Caco-2 (cell line): ENCODE data around the gene FAM83E. TPM values are rescaled to one million over a fixed set of nuclear protein-coding genes. Genes with fewer than 3 reads are reported as not detected.
A peak's percentile ranks its signal among the peaks of the same experiment; 100 is the strongest.

ENCODE experiments used
- BruUV-seq: library from RNA; stranded (reverse); fragments of 400-500 nt; replicated peaks from 2 replicates; lab custom pipeline; 2021; lab: Mats Ljungman, UMichigan
- CTCF ChIA-PET: fragments of 300-600 bp; sonication (Branson Sonifier 250); formaldehyde crosslinking; loops from one replicate; lab custom pipeline; 2022; ENCODE audit warnings: antibody characterized with exemption; lab: Charles Lee
- POLR2A ChIA-PET: fragments of 300-600 bp; sonication (Branson Sonifier 250); formaldehyde crosslinking; loops from one replicate; lab custom pipeline; 2022; ENCODE audit warnings: antibody characterized with exemption; lab: Charles Lee
- DNase-seq, 2 experiments: peaks; one replicate each; pipeline versions ENCODE4 v3.0.0 to v3.0.0-alpha.2; 2020 to 2022
- H3K27me3 ChIP-seq: replicated peaks from 2 replicates; pipeline ENCODE4 v1.6.0; 2011; ENCODE audit warnings: low read length; ENCODE audit not compliant: control insufficient read depth, insufficient read depth
- H3K36me3 ChIP-seq: 2 replicates; pipeline ENCODE4 v1.5.1; 2011; ENCODE audit warnings: low read length; ENCODE audit not compliant: control insufficient read depth, insufficient read depth
- H3K4me1 ChIP-seq: fragments of 250-450 bp; sonication (Bioruptor Pico); 2 replicates; pipeline ENCODE4 v1.5.1; 2020; ENCODE audit warnings: mild to moderate bottlenecking
- H3K4me3 ChIP-seq: 2 replicates; pipeline ENCODE4 v1.5.1; 2011; ENCODE audit warnings: low read depth, mild to moderate bottlenecking, control low read depth, low read length
- H3K9me3 ChIP-seq: fragments of 250-450 bp; sonication (Bioruptor Pico); 2 replicates; pipeline ENCODE4 v1.5.1; 2020; ENCODE audit warnings: mild to moderate bottlenecking, moderate library complexity
- H3K27ac Mint-ChIP-seq: one replicate; pipeline ENCODE4 v1.8.0; 2022; ENCODE audit warnings: mixed read lengths; ENCODE audit not compliant: unreplicated experiment
- H3K27me3 Mint-ChIP-seq: one replicate; pipeline ENCODE4 v1.8.0; 2022; ENCODE audit warnings: mixed read lengths; ENCODE audit not compliant: insufficient read depth, unreplicated experiment
- H3K36me3 Mint-ChIP-seq: one replicate; pipeline ENCODE4 v1.8.0; 2022; ENCODE audit warnings: mild to moderate bottlenecking, mixed read lengths; ENCODE audit not compliant: insufficient read depth, unreplicated experiment
- H3K4me1 Mint-ChIP-seq: one replicate; pipeline ENCODE4 v1.8.0; 2022; ENCODE audit warnings: low read depth, mixed read lengths; ENCODE audit not compliant: unreplicated experiment
- H3K4me3 Mint-ChIP-seq: one replicate; pipeline ENCODE4 v1.8.0; 2022; ENCODE audit warnings: mild to moderate bottlenecking, moderate library complexity, mixed read lengths; ENCODE audit not compliant: unreplicated experiment
- H3K9me3 Mint-ChIP-seq: one replicate; pipeline ENCODE4 v1.8.0; 2022; ENCODE audit warnings: mixed read lengths; ENCODE audit not compliant: unreplicated experiment
- CTCF ChIP-seq, 2 experiments: fragments of 200-600 bp in 1 of 2; IDR thresholded peaks; 1 replicate in 1 of 2; 2 replicates in 1 of 2; pipeline versions ENCODE4 v1.5.1 to v1.8.0; 2011 to 2022; ENCODE audit warnings: antibody characterized with exemption in 1 of 2, control low read depth in 1 of 2, inconsistent platforms in 1 of 2, low read depth in 1 of 2, low read length in 1 of 2, mild to moderate bottlenecking in 1 of 2, moderate library complexity in 1 of 2; ENCODE audit not compliant: insufficient read depth in 1 of 2, severe bottlenecking in 1 of 2, unreplicated experiment in 1 of 2
- intact Hi-C: fragments of 100-400 bp; cut with micrococcal nuclease; formaldehyde crosslinking; loops from one replicate; pipeline ENCODE4 v1.10.0; 2022; ENCODE audit not compliant: unreplicated experiment
- total RNA-seq: library from RNA; stranded (reverse); gene quantifications from 2 replicates; pipeline ENCODE4 v1.2.3, GENCODE V29; 2022

FAM83E gene
- total RNA-seq, 1 experiment from 2014 or later = 6.8 TPM

GRCh38 chr19:48611872-48612271 lies 3.0 kb downstream of the FAM83E start:
- ChIA-PET CTCF (no interaction called here), POLR2A (no interaction called here)
- BruUV-seq = no TSS peak
- Histone ChIP-seq H3K27me3 (no peaks in the 10 kb centered on the region), H3K4me1 (peaks cover 15% of the 10 kb centered on the region), H3K9me3 (no peaks in the 10 kb centered on the region), H3K4me3 (no peak overlapping the region), H3K36me3 (peaks cover 11% of the 10 kb centered on the region)
- Mint-ChIP-seq H3K27me3 (no peaks in the 10 kb centered on the region), H3K36me3 (peaks cover 75% of the 10 kb centered on the region), H3K4me3 (no peak overlapping the region), H3K9me3 (no peaks in the 10 kb centered on the region), H3K4me1 (peaks cover 23% of the 10 kb centered on the region), H3K27ac (peak overlapping the region; percentile 25)
- no peak for TF ChIP-seq CTCF (IDR thresholded peaks at IDR 0.05; ENCODE audit: insufficient read depth in 1 of 2, low read depth in 1 of 2, low read length in 1 of 2, severe bottlenecking in 1 of 2, unreplicated experiment in 1 of 2)
- no peak for DNase-seq
- intact Hi-C loops = no loop called here

GRCh38 chr19:48609571-48610108 lies 5.2 kb downstream of the FAM83E start:
- peaks cover 2% of the 10 kb centered on the region for H3K4me1 ChIP-seq
- POLR2A ChIA-PET = interaction anchor here (2.3 kb wide), 1 partner anchor 9 kb away, joined by 16 read pairs; the partner anchor contains the start of genes RPL18 and SPHK2
- CTCF ChIA-PET = interaction anchor here (0.6 to 1.8 kb wide), 10 partner anchors 9 to 205 kb away, joined by 3 to 18 read pairs (median 6); partner anchors contain the start of genes RPL18 and SPHK2
- no TSS peak for BruUV-seq
- no peaks in the 10 kb centered on the region for H3K27me3 ChIP-seq
- no peaks in the 10 kb centered on the region for H3K9me3 Mint-ChIP-seq
- no peak overlapping the region for H3K4me3 ChIP-seq
- no peaks in the 10 kb centered on the region for H3K9me3 ChIP-seq
- H3K27ac Mint-ChIP-seq = no peak overlapping the region
- H3K27me3 Mint-ChIP-seq = no peaks in the 10 kb centered on the region
- peaks cover 53% of the 10 kb centered on the region for H3K36me3 Mint-ChIP-seq
- H3K4me3 Mint-ChIP-seq = no peak overlapping the region
- H3K4me1 Mint-ChIP-seq = peaks cover 15% of the 10 kb centered on the region
- H3K36me3 ChIP-seq = no peaks in the 10 kb centered on the region
- TF ChIP-seq CTCF (IDR thresholded peaks at IDR 0.05; ENCODE audit: insufficient read depth in 1 of 2, low read depth in 1 of 2, low read length in 1 of 2, severe bottlenecking in 1 of 2, unreplicated experiment in 1 of 2) = no peak
- no peak for DNase-seq
- intact Hi-C loops = no loop called here

GRCh38 chr19:48608798-48609263 lies 6.0 kb downstream of the FAM83E start:
- ChIA-PET POLR2A (interaction anchor here (1.0 to 2.3 kb wide), 3 partner anchors 10 to 116 kb away, joined by 3 to 16 read pairs (median 4); partner anchors contain the start of genes RPL18 and SPHK2), CTCF (interaction anchor here (0.5 to 1.8 kb wide), 19 partner anchors 10 to 254 kb away, joined by 3 to 18 read pairs (median 5); partner anchors contain the start of genes GRIN2D, KDELR1, RPL18 and SPHK2)
- intact Hi-C loops = loop anchor here (1.0 kb wide), 1 partner anchor 20 kb away; no protein-coding TSS in a partner anchor
- BruUV-seq = no TSS peak
- Mint-ChIP-seq H3K27ac (no peak overlapping the region), H3K27me3 (no peaks in the 10 kb centered on the region), H3K36me3 (peaks cover 44% of the 10 kb centered on the region), H3K4me3 (peak overlapping the region; percentile 54), H3K4me1 (peaks cover 7% of the 10 kb centered on the region), H3K9me3 (no peaks in the 10 kb centered on the region)
- DNase-seq = peak in 1 of 2 experiments; percentile 70
- no peak overlapping the region for H3K4me3 ChIP-seq
- no peaks in the 10 kb centered on the region for H3K36me3 ChIP-seq
- H3K4me1 ChIP-seq = no peaks in the 10 kb centered on the region
- no peaks in the 10 kb centered on the region for H3K27me3 ChIP-seq
- H3K9me3 ChIP-seq = no peaks in the 10 kb centered on the region
- peak; percentile 82 to 86 for TF ChIP-seq CTCF (IDR thresholded peaks at IDR 0.05; ENCODE audit: insufficient read depth in 1 of 2, low read depth in 1 of 2, low read length in 1 of 2, severe bottlenecking in 1 of 2, unreplicated experiment in 1 of 2)
